Body of pancreas (tissue), 4 donors: ENCODE results near the gene EPS15.

Experiments
- CTCF ChIP-seq, 7 experiments: fragments of 450-650 bp in 4 of 7; fragments of 200-600 bp in 3 of 7; sonication (generic) in 3 of 7; IDR thresholded peaks; one replicate each; pipeline ENCODE4 v1.5.1; 2016 to 2019; ENCODE audit warnings: antibody characterized with exemption in 7 of 7
- POLR2A ChIP-seq, 3 donors: fragments of 450-650 bp; IDR thresholded peaks; one replicate each; pipeline ENCODE4 v1.6.1; 2016; ENCODE audit warnings: antibody characterized with exemption in 3 of 3, mild to moderate bottlenecking in 2 of 3

GRCh38 chr1:51515312-51515960, 3.6 kb downstream of the EPS15 start:
- TF ChIP-seq POLR2A (IDR thresholded peaks at IDR 0.05) (no peak), CTCF (IDR thresholded peaks at IDR 0.05) (no peak)
